ENCODE measurements around the gene ADGRV1. TPM values are rescaled to one million over a fixed set of nuclear protein-coding genes. Genes with fewer than 3 reads are reported as not detected.
A peak's percentile ranks its signal among the peaks of the same experiment; 100 is the strongest.

ADGRV1 gene
- total RNA-seq, 2 donors from 2014 or later, result 1.4 TPM; not detected in 1

DNA sequence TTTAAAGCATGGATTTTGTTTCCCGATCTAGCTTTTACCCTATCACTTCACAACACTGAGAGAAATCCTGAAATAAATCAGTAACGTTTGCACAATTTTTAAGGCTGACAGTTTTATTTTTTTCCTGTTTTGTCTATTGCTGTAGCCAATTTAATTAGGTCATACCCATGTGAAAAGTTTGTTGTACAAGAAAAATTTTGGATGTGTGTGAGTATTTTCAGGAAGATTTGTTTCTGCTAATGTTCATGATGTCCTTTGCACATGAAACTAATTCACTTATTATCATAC is 586.7 kb downstream of the ADGRV1 start:
- H3K27me3 ChIP-seq (replicated peaks; ENCODE audit: insufficient read depth), result no peaks in the 10 kb centered on the region
- peak overlapping the region; percentile 42 for H3K4me3 ChIP-seq
- no peaks in the 10 kb centered on the region for H3K36me3 ChIP-seq
- peak overlapping the region; percentile 59 to 71 for H3K27ac ChIP-seq
- H3K9me3 ChIP-seq, result no peaks in the 10 kb centered on the region
- H3K4me1 ChIP-seq (ENCODE audit: control insufficient read depth in 1 of 2, low read depth in 2 of 2), result peaks cover 20 to 64% of the 10 kb centered on the region in 2 donors
- DNase-seq (ENCODE audit: low spot score) (no peak), ATAC-seq (ENCODE audit: insufficient number of reproducible peaks, low FRiP score, low read depth) (no peak)
- TF ChIP-seq CTCF (IDR thresholded peaks at IDR 0.05), result no peak

DNA sequence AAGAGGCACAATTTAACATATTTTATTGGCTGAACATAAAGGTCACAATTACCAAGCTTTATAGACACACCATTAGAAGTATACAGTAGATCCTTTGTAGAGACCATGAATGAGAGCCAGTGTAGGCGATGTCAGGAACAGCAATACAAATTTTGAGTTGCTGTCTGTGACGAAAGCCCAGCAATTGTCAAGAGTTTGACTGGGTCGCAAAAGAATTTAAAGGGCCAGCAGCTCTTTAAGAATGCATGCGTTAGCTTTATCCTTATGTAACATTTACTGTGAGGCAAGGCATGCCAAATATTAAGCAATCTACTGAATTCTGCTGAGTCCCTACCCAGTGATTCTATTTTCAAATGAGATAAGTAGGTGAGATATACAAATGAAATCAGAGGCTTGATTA is 587.6 kb downstream of the ADGRV1 start:
- no peaks in the 10 kb centered on the region for H3K27me3 ChIP-seq (replicated peaks; ENCODE audit: insufficient read depth)
- H3K27ac ChIP-seq, result no peak overlapping the region
- no peak for DNase-seq (ENCODE audit: low spot score)
- ATAC-seq (ENCODE audit: insufficient number of reproducible peaks, low FRiP score, low read depth), result no peak
- no peaks in the 10 kb centered on the region for H3K36me3 ChIP-seq
- no peaks in the 10 kb centered on the region for H3K9me3 ChIP-seq
- H3K4me1 ChIP-seq (ENCODE audit: control insufficient read depth in 1 of 2, low read depth in 2 of 2), result peaks cover 24 to 73% of the 10 kb centered on the region in 2 donors
- no peak overlapping the region for H3K4me3 ChIP-seq
- TF ChIP-seq CTCF (IDR thresholded peaks at IDR 0.05), result no peak

DNA sequence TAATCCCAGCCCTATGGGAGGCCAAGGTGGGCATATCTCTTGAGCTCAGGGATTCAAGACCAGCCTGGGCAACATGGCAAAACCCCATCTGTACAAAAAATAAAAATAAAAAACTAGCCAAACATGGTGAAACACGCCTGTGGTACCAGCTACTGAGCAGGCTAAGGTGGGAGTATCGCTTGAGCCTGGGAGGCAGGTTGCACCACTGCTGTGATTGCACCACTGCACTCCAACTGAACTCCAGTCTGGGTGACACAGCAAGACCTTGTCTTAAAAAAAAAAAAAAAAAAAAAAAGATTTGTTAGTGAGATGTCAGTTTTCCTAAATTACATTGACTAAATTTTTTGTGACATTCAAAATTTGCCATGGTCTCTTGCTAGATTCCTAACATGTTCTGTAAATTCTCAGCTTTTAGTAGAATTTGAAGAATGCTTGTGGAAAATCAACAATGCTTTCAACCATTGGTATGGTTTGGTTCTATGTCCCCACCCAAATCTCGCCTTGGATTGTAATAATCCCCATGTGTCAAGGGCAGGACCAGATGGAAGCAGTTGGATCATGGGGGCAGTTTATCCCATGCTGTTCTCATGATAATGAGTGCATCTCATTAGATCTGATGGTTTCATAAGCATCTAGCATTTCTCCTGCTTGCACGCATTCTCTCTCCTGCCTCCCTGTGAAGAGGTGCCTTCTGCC is 588.5 kb downstream of the ADGRV1 start:
- Histone ChIP-seq H3K4me3 (no peak overlapping the region), H3K27me3 (replicated peaks; ENCODE audit: insufficient read depth) (no peaks in the 10 kb centered on the region), H3K27ac (no peak overlapping the region), H3K9me3 (no peaks in the 10 kb centered on the region), H3K4me1 (ENCODE audit: control insufficient read depth in 1 of 2, low read depth in 2 of 2) (peaks cover 30 to 75% of the 10 kb centered on the region in 2 donors), H3K36me3 (no peaks in the 10 kb centered on the region)
- DNase-seq (ENCODE audit: low spot score), result no peak
- TF ChIP-seq CTCF (IDR thresholded peaks at IDR 0.05), result no peak
- ATAC-seq (ENCODE audit: insufficient number of reproducible peaks, low FRiP score, low read depth), result no peak

DNA sequence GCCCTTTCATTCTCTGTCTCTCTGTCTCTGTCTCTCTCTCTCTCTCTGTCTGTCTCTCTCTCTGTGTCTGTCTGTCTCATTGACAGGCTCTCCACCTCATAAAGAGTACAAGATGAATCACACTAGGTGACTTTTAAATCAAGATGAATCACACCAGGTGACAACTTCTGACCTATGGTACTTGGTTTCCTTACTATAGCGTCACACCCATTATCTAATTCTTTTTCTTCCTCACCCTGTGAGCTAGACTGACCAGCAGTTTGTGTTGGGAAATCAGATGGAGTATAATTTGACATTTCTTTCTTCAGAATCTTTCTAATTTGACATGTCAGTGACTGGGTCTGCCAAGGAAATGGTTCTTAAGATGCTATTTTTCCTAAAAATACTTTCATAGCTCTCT is 591.6 kb downstream of the ADGRV1 start:
- Histone ChIP-seq H3K36me3 (no peaks in the 10 kb centered on the region), H3K9me3 (no peaks in the 10 kb centered on the region), H3K27ac (peak overlapping the region in 1 of 2 donors; percentile 0), H3K4me1 (ENCODE audit: control insufficient read depth in 1 of 2, low read depth in 2 of 2) (peaks cover 22 to 64% of the 10 kb centered on the region in 2 donors), H3K4me3 (no peak overlapping the region), H3K27me3 (replicated peaks; ENCODE audit: insufficient read depth) (no peaks in the 10 kb centered on the region)
- no peak for ATAC-seq (ENCODE audit: insufficient number of reproducible peaks, low FRiP score, low read depth)
- TF ChIP-seq CTCF (IDR thresholded peaks at IDR 0.05), result no peak
- DNase-seq (ENCODE audit: low spot score), result no peak

DNA sequence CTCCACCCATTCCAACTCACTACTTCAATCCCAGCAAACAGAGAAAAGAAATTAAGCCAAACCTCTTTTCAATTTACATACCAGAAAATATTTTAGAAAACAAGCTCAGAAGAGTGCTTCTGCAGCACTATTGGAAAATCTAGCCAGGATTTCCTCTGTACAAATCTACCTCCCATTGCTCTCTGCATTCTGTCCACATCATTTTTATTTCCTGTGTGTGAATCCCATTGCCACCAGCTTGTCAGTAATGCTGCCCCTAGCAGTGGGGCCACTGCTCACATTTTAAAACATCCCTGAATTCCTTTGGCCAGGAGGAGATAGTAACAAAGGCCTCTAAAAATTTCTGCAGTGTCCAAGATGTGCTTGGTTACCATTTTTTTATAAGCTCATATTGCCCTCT is 592.0 kb downstream of the ADGRV1 start:
- Histone ChIP-seq H3K27ac (peak overlapping the region in 1 of 2 donors; percentile 0), H3K9me3 (no peaks in the 10 kb centered on the region), H3K4me3 (no peak overlapping the region), H3K27me3 (replicated peaks; ENCODE audit: insufficient read depth) (no peaks in the 10 kb centered on the region), H3K4me1 (ENCODE audit: control insufficient read depth in 1 of 2, low read depth in 2 of 2) (peaks cover 22 to 64% of the 10 kb centered on the region in 2 donors), H3K36me3 (no peaks in the 10 kb centered on the region)
- ATAC-seq (ENCODE audit: insufficient number of reproducible peaks, low FRiP score, low read depth) (no peak), DNase-seq (ENCODE audit: low spot score) (no peak)
- TF ChIP-seq CTCF (IDR thresholded peaks at IDR 0.05), result no peak
